ENCODE measurements around the gene TENM4. TPM values are rescaled to one million over a fixed set of nuclear protein-coding genes. Genes with fewer than 3 reads are reported as not detected.

The TENM4 gene
- total RNA-seq, 8 experiments from 2014 or later = 0.59 to 82.2 (median 24.2) TPM

DNA sequence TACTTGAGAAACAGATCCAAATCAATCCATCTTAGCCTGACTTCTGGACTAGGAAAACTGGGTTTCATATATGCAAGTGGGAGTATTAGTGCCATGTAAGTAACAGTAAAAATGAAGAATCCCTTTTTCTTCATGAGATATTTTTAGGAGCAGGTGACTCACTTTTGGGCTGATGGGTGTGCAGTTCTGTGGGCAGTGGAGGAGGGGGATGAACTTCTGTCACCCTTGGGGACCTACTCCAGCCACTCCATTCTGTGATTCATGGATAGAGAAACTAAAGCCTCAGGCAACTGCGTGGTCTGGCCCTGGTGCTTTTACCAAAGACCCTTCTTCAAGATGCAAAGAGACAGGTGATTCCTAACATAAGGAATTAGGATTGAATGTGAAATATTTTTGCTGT, 657.5 kb downstream of the TENM4 start:
- in situ Hi-C loops (cut with MboI; ENCODE audit: low pct_unique_long_range_greater_than_20kb in 2 of 9, low sequenced_read_pairs in 9 of 9, unreplicated experiment in 9 of 9) = no loop called here
- H3K4me1 ChIP-seq (replicated peaks in 1 of 2) = peaks cover 8 to 12% of the 10 kb centered on the region in 2 donors
- no peak overlapping the region for H3K27ac ChIP-seq
- peak in 1 of 8 experiments; percentile 13 for ATAC-seq (replicated peaks in 6 of 8)
- H3K4me3 ChIP-seq = no peak overlapping the region
- 83 to 100% (median 83%) methylated on average over 1 of the region's 1 CpG; no CpG with 5 or more reads in 7 of the 10 experiments for WGBS, 10 experiments

GRCh38 chr11:78782725-78783124, 658.1 kb downstream of the TENM4 start:
- no peak for ATAC-seq (replicated peaks in 6 of 8)
- H3K27ac ChIP-seq = no peak overlapping the region
- no peak overlapping the region for H3K4me3 ChIP-seq
- in situ Hi-C loops (cut with MboI; ENCODE audit: low pct_unique_long_range_greater_than_20kb in 2 of 9, low sequenced_read_pairs in 9 of 9, unreplicated experiment in 9 of 9) = no loop called here
- peaks cover 8 to 12% of the 10 kb centered on the region in 2 donors for H3K4me1 ChIP-seq (replicated peaks in 1 of 2)
- WGBS, 10 experiments = 17 to 100% (median 100%) methylated on average over 1 to 2 of the region's 2 CpGs; no CpG with 5 or more reads in 2 of the 10 experiments

DNA sequence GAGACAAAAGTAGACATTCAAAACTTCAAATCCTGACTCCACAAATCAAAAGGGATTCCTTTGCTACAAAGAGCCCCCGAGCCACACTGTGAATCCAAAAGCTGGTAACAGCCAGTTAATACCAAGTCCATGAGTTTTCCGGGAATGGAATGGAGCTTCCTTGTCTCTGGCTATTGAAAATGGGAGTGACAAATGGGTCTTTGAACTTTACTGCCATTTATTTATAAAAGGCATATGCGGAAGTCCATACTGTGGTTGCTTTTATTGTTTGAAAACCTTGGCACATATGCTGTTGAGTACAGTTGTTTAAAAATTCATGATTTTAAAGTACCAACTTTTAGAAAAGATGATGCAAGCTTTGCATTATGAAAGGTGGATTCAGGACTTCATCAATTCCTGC, 659.9 kb downstream of the TENM4 start:
- H3K27ac ChIP-seq = no peak overlapping the region
- H3K4me1 ChIP-seq (replicated peaks in 1 of 2) = peaks cover 8 to 12% of the 10 kb centered on the region in 2 donors
- in situ Hi-C loops (cut with MboI; ENCODE audit: low pct_unique_long_range_greater_than_20kb in 2 of 9, low sequenced_read_pairs in 9 of 9, unreplicated experiment in 9 of 9) = no loop called here
- 40 to 100% (median 60%) methylated on average over 1 to 3 of the region's 3 CpGs; no CpG with 5 or more reads in 1 of the 10 experiments for WGBS, 10 experiments
- H3K4me3 ChIP-seq = no peak overlapping the region
- peak in 4 of 8 experiments; percentile 23 to 45 (median 36) for ATAC-seq (replicated peaks in 6 of 8)

DNA sequence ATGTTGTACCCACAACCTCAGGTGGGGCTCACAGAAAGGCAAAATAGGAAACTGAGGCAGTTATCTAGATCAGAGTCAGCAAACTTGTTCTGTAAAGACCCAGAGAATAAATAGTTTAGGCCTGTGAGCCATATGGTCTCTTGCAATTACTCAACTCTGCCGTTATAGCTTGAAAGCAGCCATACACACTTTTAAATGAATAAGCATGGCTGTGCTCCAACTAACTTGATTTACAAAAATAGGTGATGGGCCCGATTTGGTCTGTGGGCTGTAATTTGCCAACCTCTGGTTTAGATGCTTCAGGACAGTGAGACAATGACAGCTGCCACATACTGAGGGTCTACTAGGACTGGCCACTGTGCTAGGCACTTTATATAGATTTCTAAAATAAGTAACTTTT, 667.3 kb downstream of the TENM4 start:
- no peak for ATAC-seq (replicated peaks in 6 of 8)
- Histone ChIP-seq H3K4me1 (replicated peaks in 1 of 2) (no peaks in the 10 kb centered on the region), H3K4me3 (no peak overlapping the region), H3K27ac (no peak overlapping the region)
- in situ Hi-C loops (cut with MboI; ENCODE audit: low pct_unique_long_range_greater_than_20kb in 2 of 9, low sequenced_read_pairs in 9 of 9, unreplicated experiment in 9 of 9) = loop anchor here in 1 of 9 experiments (25.0 kb wide), 1 partner anchor 111 kb away; no protein-coding TSS in a partner anchor
- WGBS, 10 experiments = 0 to 100% (median 90%) methylated on average over 1 to 2 of the region's 2 CpGs; no CpG with 5 or more reads in 4 of the 10 experiments

DNA sequence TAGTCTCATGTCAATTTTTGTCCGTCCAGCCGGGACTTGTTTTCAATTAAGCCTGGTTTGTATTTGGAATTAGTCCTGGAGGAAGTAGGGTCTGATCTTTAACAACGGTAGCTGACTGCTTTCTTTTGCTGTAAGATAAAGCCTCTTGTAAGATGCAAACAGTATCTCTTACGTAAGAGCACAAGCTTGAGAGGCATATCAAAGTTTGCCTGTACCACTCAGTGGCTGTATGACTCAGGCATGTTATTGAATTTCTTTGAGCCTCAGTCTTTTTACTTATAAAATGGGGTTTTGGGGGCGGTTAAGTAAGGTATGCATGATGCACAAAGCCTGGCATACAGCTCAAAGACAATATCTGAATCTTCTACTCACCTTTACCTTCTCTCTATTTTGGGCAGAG, 667.8 kb downstream of the TENM4 start:
- no peak overlapping the region for H3K4me3 ChIP-seq
- no peaks in the 10 kb centered on the region for H3K4me1 ChIP-seq (replicated peaks in 1 of 2)
- no peak overlapping the region for H3K27ac ChIP-seq
- ATAC-seq (replicated peaks in 6 of 8) = no peak
- WGBS, 10 experiments = 17 to 99% (median 85%) methylated on average over 2 to 5 of the region's 5 CpGs; no CpG with 5 or more reads in 2 of the 10 experiments
- in situ Hi-C loops (cut with MboI; ENCODE audit: low pct_unique_long_range_greater_than_20kb in 2 of 9, low sequenced_read_pairs in 9 of 9, unreplicated experiment in 9 of 9) = loop anchor here in 1 of 9 experiments (25.0 kb wide), 1 partner anchor 111 kb away; no protein-coding TSS in a partner anchor

GRCh38 chr11:78772186-78772585, 668.6 kb downstream of the TENM4 start:
- no peak for ATAC-seq (replicated peaks in 6 of 8)
- Histone ChIP-seq H3K27ac (no peak overlapping the region), H3K4me1 (replicated peaks in 1 of 2) (no peaks in the 10 kb centered on the region), H3K4me3 (no peak overlapping the region)
- WGBS, 10 experiments = 20 to 100% (median 89%) methylated on average over 2 to 3 of the region's 3 CpGs; no CpG with 5 or more reads in 2 of the 10 experiments
- in situ Hi-C loops (cut with MboI; ENCODE audit: low pct_unique_long_range_greater_than_20kb in 2 of 9, low sequenced_read_pairs in 9 of 9, unreplicated experiment in 9 of 9) = loop anchor here in 1 of 9 experiments (25.0 kb wide), 1 partner anchor 110 kb away; no protein-coding TSS in a partner anchor

DNA sequence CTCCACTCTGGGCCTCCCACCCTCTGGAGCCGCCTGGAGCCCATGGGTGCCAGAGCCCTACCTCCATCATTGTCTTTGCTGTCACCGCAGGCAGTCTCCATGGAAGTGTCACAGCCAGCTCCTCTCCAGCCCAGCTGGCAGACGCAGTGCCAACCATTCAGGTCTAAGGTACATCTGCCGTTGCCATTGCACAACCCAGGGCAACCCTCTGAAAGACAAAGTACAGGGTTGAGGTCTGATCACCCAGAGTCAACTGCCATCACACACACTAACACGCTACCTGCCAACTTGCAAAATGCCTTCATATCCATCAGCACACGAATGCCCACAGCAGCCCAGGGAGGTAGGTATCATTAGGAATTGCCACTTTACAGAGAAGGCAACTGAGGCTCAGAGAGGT, 669.9 kb downstream of the TENM4 start:
- 100% methylated on average over 1 of the region's 6 CpGs; no CpG with 5 or more reads in 7 of the 10 experiments for WGBS, 10 experiments
- no peak overlapping the region for H3K4me3 ChIP-seq
- H3K4me1 ChIP-seq (replicated peaks in 1 of 2) = no peaks in the 10 kb centered on the region
- in situ Hi-C loops (cut with MboI; ENCODE audit: low pct_unique_long_range_greater_than_20kb in 2 of 9, low sequenced_read_pairs in 9 of 9, unreplicated experiment in 9 of 9) = loop anchor here in 1 of 9 experiments (25.0 kb wide), 1 partner anchor 109 kb away; no protein-coding TSS in a partner anchor
- H3K27ac ChIP-seq = no peak overlapping the region
- no peak for ATAC-seq (replicated peaks in 6 of 8)

DNA sequence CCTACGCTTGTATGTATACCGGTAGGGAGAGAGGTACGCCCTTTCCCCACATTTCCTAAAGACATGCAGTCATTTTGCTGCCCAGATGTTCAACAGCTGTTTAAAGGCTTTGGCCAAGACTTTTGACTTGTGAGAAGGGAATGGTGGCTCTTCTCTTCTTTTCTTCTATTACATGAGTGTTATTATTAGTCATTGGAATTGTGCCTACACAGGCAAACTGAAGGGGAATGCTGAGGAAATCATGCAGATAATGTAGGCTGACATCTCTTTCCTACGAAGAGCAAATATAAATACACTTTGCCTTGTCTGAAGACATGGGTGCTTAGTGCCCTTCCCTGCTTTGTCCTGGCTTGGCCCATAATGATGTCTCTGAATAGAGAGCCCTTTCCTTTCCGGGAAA, 671.9 kb downstream of the TENM4 start:
- ATAC-seq (replicated peaks in 6 of 8) = no peak
- Histone ChIP-seq H3K4me1 (replicated peaks in 1 of 2) (no peaks in the 10 kb centered on the region), H3K4me3 (no peak overlapping the region), H3K27ac (no peak overlapping the region)
- in situ Hi-C loops (cut with MboI; ENCODE audit: low pct_unique_long_range_greater_than_20kb in 2 of 9, low sequenced_read_pairs in 9 of 9, unreplicated experiment in 9 of 9) = loop anchor here in 1 of 9 experiments (25.0 kb wide), 1 partner anchor 107 kb away; no protein-coding TSS in a partner anchor
- 50 to 100% (median 73%) methylated on average over 1 to 5 of the region's 5 CpGs; no CpG with 5 or more reads in 3 of the 10 experiments for WGBS, 10 experiments

GRCh38 chr11:78768345-78768744, 672.5 kb downstream of the TENM4 start:
- H3K4me1 ChIP-seq (replicated peaks in 1 of 2) = no peaks in the 10 kb centered on the region
- no peak overlapping the region for H3K27ac ChIP-seq
- ATAC-seq (replicated peaks in 6 of 8) = no peak
- H3K4me3 ChIP-seq = no peak overlapping the region
- in situ Hi-C loops (cut with MboI; ENCODE audit: low pct_unique_long_range_greater_than_20kb in 2 of 9, low sequenced_read_pairs in 9 of 9, unreplicated experiment in 9 of 9) = loop anchor here in 1 of 9 experiments (25.0 kb wide), 1 partner anchor 106 kb away; no protein-coding TSS in a partner anchor
- WGBS, 10 experiments = 20 to 100% (median 100%) methylated on average over 1 to 3 of the region's 3 CpGs; no CpG with 5 or more reads in 3 of the 10 experiments

DNA sequence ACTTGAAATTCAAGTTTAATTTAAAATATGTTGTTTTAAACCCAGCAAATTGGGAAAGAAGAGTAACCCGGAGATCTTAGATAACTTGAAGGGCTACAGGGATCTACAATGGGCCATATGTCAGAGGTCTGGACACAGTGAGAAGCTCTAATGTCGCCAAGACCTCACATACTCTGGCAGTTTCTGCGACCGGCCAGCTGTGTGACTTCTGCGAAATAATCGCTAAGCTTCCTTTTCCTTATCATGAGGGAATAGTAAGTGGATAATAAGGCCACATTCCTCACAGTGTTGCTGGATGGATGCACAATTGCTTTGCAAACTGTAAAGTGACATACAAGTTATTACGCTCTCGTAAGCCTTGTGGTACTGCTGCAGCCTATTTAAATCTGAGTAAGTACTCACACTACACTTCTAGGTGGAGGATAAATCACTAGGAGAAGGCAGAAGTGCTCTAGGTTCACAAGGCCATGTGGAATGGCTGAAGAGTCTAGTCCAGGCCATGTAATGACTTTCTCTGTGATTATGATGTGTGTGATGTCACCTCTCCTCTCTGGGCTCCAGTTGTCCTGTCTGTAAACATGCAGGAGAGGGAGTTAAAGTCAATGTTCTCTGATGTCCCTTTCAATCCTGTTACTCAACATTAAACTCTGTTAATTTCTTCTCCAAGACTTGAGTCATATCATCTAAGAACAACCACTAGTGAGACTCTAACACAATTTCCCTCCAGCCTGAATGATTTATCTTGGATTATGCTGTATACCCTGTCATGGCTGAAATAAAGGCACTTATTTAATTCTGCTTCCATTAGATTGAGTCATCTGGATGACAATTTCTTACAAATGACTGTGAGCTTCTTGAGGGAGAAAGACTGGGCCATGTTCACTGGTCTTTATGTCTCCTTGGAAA, 673.5 kb downstream of the TENM4 start:
- in situ Hi-C loops (cut with MboI; ENCODE audit: low pct_unique_long_range_greater_than_20kb in 2 of 9, low sequenced_read_pairs in 9 of 9, unreplicated experiment in 9 of 9) = loop anchor here in 1 of 9 experiments (25.0 kb wide), 1 partner anchor 105 kb away; no protein-coding TSS in a partner anchor
- H3K4me3 ChIP-seq = no peak overlapping the region
- 69 to 100% (median 87%) methylated on average over 1 to 8 of the region's 8 CpGs; no CpG with 5 or more reads in 4 of the 10 experiments for WGBS, 10 experiments
- no peak overlapping the region for H3K27ac ChIP-seq
- no peaks in the 10 kb centered on the region for H3K4me1 ChIP-seq (replicated peaks in 1 of 2)
- ATAC-seq (replicated peaks in 6 of 8) = peak in 5 of 8 experiments; percentile 69 to 95 (median 85)

DNA sequence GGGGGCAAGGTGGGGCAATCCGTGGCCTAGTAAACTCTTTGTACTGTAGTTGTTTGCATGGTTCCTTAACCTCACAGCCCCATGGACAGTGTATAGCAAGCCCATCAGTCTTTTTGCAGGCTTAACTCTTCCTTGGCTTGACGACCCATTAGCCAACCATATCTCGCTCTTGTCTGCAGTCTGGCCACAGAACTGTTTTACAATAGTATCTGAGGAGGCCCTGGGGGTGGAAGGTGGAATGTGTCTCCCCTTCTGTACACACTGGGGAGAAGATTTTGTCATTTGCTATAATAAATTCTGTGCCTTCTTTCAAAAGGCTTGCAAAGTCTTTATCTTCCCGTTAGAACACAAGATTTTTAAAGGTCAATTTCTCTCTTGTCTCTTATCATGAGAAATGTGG, 675.9 kb downstream of the TENM4 start:
- Histone ChIP-seq H3K4me3 (no peak overlapping the region), H3K4me1 (replicated peaks in 1 of 2) (no peaks in the 10 kb centered on the region), H3K27ac (no peak overlapping the region)
- ATAC-seq (replicated peaks in 6 of 8) = peak in 1 of 8 experiments; percentile 36
- WGBS, 10 experiments = 6 to 100% (median 70%) methylated on average over 1 to 3 of the region's 4 CpGs; no CpG with 5 or more reads in 1 of the 10 experiments
- in situ Hi-C loops (cut with MboI; ENCODE audit: low pct_unique_long_range_greater_than_20kb in 2 of 9, low sequenced_read_pairs in 9 of 9, unreplicated experiment in 9 of 9) = loop anchor here in 1 of 9 experiments (25.0 kb wide), 1 partner anchor 103 kb away; no protein-coding TSS in a partner anchor

- Histone ChIP-seq H3K4me3 (no peak overlapping the region), H3K27ac (no peak overlapping the region), H3K4me1 (replicated peaks in 1 of 2) (peaks cover 5 to 12% of the 10 kb centered on the region in 2 donors)
- in situ Hi-C loops (cut with MboI; ENCODE audit: low pct_unique_long_range_greater_than_20kb in 2 of 9, low sequenced_read_pairs in 9 of 9, unreplicated experiment in 9 of 9) = loop anchor here in 1 of 9 experiments (25.0 kb wide), 1 partner anchor 101 kb away; no protein-coding TSS in a partner anchor
- 80 to 100% (median 94%) methylated on average over 1 to 4 of the region's 4 CpGs; no CpG with 5 or more reads in 5 of the 10 experiments for WGBS, 10 experiments
- no peak for ATAC-seq (replicated peaks in 6 of 8)
Measured at GRCh38 chr11:78763664-78764063, 677.2 kb downstream of the TENM4 start.

DNA sequence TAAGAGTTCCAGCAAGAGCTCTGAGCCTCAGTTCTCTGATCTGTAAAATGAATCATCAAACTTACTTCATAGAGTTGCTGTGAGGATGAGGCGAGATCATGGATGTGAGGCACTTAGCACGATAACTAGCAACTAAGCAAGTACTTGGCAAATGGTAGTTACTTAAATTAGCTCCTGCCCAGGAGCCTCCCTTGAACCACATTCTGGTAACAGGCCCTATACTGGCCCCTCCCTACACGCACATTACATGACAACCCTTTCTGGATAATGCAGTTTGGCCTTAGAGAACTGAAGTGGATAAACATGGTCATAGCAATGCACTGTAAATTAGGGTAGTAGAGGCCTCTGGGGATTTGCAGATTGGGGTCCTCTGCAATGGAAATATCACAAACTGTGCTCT, 678.7 kb downstream of the TENM4 start:
- 80 to 100% (median 94%) methylated on average over 1 to 3 of the region's 3 CpGs; no CpG with 5 or more reads in 4 of the 10 experiments for WGBS, 10 experiments
- no peak overlapping the region for H3K27ac ChIP-seq
- in situ Hi-C loops (cut with MboI; ENCODE audit: low pct_unique_long_range_greater_than_20kb in 2 of 9, low sequenced_read_pairs in 9 of 9, unreplicated experiment in 9 of 9) = loop anchor here in 1 of 9 experiments (25.0 kb wide), 1 partner anchor 100 kb away; no protein-coding TSS in a partner anchor
- ATAC-seq (replicated peaks in 6 of 8) = no peak
- no peak overlapping the region for H3K4me3 ChIP-seq
- H3K4me1 ChIP-seq (replicated peaks in 1 of 2) = peaks cover 5 to 14% of the 10 kb centered on the region in 2 donors

Data from motor neuron (in vitro differentiated cells).